NOMO-1 (cell line): ENCODE data around the gene LIN7A.
A peak's percentile ranks its signal among the peaks of the same experiment; 100 is the strongest.
"Not testable (repeated sequence)": the region's sequence is repeated elsewhere in the genome, so short reads cannot be mapped to it uniquely, and the experiment has no call there.

Experiments
- DNase-seq, 2 experiments: peaks; one replicate each; lab custom pipeline; 2025; ENCODE audit not compliant: unreplicated experiment in 2 of 2; lab: John Stamatoyannopoulos, UW

Gene LIN7A

GRCh38 chr12:80814453-80814852 is 123.3 kb downstream of the LIN7A start:
- no peak for DNase-seq

- peak in 1 of 2 experiments; percentile 31 for DNase-seq
Observed at GRCh38 chr12:80813820-80814219, 123.9 kb downstream of the LIN7A start.

- no peak for DNase-seq
Observed at GRCh38 chr12:80811957-80812708, 125.6 kb downstream of the LIN7A start.

- DNase-seq: no peak
Observed at GRCh38 chr12:80810874-80811273, 126.9 kb downstream of the LIN7A start.

GRCh38 chr12:80807640-80808288 is 130.0 kb downstream of the LIN7A start:
- DNase-seq: peak; percentile 69 to 93

GRCh38 chr12:80805106-80805505 is 132.6 kb downstream of the LIN7A start:
- no peak for DNase-seq

GRCh38 chr12:80802652-80803400 is 134.9 kb downstream of the LIN7A start:
- DNase-seq: no peak

GRCh38 chr12:80798281-80798680 is 139.5 kb downstream of the LIN7A start:
- no peak for DNase-seq

- no peak for DNase-seq
Observed at GRCh38 chr12:80794551-80794950, 143.2 kb downstream of the LIN7A start.

- DNase-seq: no peak
Observed at GRCh38 chr12:80792861-80793260, 144.9 kb downstream of the LIN7A start.

GRCh38 chr12:80791863-80792262 is 145.9 kb downstream of the LIN7A start:
- DNase-seq: no peak

GRCh38 chr12:80788407-80788806 is 149.3 kb downstream of the LIN7A start:
- not testable (repeated sequence) for DNase-seq

- not testable (repeated sequence) for DNase-seq
Observed at GRCh38 chr12:80782963-80783470, 154.7 kb downstream of the LIN7A start.

GRCh38 chr12:80781313-80781712 is 156.4 kb downstream of the LIN7A start:
- DNase-seq: no peak

- DNase-seq: no peak
Observed at GRCh38 chr12:80780746-80781145, 157.0 kb downstream of the LIN7A start.

- DNase-seq: peak; percentile 81 to 83
Observed at GRCh38 chr12:80778005-80778541, 159.7 kb downstream of the LIN7A start.

GRCh38 chr12:80777587-80777986 is 160.1 kb downstream of the LIN7A start:
- no peak for DNase-seq

GRCh38 chr12:80776706-80777105 is 161.0 kb downstream of the LIN7A start:
- peak in 1 of 2 experiments; percentile 5 for DNase-seq

- no peak for DNase-seq
Observed at GRCh38 chr12:80770958-80771357, 166.8 kb downstream of the LIN7A start.

- DNase-seq: no peak
Observed at GRCh38 chr12:80769553-80770140, 168.1 kb downstream of the LIN7A start.

- no peak for DNase-seq
Observed at GRCh38 chr12:80766897-80767296, 170.8 kb downstream of the LIN7A start.
